Measurements from ENCODE around the gene ATXN7L1.

- no peak for TF ChIP-seq CTCF (conservative IDR thresholded peaks at IDR 0.05; ENCODE audit: low read length)
- TF ChIP-seq EZH2phosphoT487 (IDR thresholded peaks at IDR 0.05; ENCODE audit: borderline replicate concordance, low read depth, low read length): no peak
Measured at GRCh38 chr7:105880571-105881330, 4.4 kb upstream of the ATXN7L1 start.

All from OCI-LY7 (cell line).